ENCODE data around the gene PDXK.

The PDXK gene

DNA sequence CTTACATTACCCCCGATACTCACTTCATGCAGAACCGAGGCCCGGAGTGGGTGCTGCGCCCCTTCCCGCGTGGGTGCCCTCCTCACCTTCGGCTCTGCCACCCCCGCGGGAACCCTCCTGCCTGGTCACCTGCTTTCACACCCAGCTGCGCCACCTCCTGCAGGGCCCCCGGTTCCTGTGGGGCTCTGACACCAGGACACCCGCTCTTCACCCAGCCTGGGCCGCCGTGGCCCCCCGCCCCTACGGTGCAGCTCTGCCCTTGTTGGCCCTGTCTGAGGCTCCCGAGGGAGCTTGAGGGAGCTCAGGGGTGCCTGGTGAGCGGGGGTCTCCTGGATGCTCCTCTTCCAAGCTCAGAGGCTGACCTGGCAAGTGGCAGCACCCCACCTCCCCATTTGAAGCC is 89.4 kb downstream of the PDXK start:
- DNase-seq: no peak

DNA sequence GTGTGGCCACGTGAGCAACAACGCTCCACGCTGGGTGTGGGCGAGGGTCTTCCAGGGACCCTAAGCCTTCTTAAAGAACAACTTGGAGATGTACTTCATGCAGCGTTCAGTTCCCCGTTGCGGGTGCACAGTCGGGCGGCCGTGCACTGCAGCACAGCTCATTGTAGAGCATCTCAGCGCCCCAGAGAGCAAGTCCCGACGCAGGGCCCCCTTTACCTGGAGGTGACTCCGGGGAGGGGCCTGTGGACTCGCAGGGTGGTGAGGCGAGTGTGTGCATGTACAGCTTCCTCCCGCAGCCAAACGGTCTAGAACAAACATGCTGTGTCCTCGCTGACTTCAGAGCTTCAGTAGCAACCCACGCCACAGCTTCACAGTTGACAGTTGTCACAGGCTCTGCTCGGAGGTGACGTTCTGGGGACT is 89.9 kb downstream of the PDXK start:
- DNase-seq: no peak

DNA sequence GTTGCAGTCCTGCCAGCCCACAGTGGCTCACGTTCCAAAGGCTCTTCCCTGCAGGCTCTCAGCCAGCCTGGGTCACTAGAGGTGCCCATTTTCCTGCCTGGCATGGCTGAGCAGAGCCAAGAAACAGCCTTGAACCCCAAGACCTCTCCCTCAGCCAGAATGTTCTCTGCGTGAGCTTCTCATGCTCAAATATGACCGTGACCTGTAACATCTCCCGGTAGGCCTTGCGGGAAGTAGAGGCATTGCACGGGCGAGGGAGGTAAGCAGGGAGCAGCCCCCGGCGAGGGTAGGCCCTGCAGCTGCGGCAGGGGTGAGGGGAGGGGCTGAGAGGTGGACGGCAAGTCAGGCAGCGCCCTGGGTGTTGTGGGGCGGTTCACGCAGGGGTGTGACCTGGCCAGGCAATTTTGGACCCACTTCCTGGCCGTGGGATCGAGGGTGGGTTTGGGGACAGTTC is 90.4 kb downstream of the PDXK start:
- no peak for DNase-seq

DNA sequence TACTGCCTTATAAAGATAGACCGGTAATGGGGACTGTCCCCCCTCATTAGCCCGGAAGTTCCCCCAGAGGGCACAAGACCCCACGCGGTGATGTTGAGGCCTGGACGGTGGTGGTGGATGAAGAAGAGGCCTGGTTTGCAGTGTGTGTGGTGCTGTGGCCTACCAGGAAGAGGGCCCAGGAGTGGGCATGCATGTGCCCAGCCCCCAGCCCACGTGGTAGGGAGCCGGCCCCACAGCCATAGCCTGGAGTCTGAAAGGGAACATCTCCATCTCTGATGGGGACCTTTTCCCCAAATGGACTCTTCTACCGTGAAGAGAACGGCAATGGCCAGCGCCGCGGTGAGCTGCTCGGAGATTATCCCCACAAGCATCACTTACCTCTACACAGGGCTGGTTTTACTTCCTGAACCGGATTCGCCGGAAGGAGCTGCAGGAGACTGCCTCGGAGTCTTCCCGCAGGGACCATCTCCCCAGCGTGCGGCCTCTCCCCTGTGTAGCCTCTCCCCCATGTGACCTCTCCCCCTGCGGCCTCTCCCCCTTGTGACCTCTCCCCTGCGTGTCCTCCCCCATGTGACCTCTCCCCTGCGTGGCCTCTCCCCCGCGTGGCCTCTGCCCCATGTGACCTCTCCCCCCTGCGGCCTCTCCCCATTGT is 91.0 kb downstream of the PDXK start:
- no peak for DNase-seq

DNA sequence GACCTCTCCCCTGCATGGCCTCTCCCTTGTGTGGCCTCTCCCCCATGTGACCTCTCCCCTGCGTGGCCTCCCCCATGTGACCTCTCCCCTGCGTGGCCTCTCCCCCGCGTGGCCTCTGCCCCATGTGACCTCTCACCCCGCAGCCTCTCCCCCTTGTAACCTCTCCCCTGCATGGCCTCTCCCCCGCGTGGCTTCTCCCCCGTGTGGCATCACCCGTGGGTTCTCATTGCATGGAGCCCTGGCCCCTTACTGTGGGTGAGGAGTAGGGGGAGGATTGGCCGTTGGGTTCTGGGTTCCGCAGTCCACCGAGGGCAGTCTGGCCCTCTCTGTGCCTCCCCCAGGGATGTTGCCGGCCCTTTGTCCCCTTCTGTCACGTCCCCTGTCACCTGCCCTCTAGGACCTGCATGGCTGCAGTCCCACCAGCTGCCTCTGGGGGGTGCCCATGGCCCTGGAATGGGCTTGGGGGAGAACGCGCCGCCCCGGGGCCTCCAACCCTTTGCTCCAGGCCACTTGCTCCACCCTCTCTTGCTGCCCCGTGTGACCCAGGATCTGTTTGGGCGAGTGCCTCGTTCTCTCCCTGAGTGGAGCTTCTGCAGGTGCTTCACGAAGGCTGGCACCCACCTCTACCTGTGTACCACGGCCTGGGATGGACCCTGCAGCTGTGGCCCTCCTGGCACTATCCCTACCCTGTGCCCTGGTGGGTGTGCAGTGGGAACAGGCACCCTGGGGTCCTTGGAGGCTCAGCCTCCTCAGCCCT is 91.8 kb downstream of the PDXK start:
- peak; percentile 75 for DNase-seq

DNA sequence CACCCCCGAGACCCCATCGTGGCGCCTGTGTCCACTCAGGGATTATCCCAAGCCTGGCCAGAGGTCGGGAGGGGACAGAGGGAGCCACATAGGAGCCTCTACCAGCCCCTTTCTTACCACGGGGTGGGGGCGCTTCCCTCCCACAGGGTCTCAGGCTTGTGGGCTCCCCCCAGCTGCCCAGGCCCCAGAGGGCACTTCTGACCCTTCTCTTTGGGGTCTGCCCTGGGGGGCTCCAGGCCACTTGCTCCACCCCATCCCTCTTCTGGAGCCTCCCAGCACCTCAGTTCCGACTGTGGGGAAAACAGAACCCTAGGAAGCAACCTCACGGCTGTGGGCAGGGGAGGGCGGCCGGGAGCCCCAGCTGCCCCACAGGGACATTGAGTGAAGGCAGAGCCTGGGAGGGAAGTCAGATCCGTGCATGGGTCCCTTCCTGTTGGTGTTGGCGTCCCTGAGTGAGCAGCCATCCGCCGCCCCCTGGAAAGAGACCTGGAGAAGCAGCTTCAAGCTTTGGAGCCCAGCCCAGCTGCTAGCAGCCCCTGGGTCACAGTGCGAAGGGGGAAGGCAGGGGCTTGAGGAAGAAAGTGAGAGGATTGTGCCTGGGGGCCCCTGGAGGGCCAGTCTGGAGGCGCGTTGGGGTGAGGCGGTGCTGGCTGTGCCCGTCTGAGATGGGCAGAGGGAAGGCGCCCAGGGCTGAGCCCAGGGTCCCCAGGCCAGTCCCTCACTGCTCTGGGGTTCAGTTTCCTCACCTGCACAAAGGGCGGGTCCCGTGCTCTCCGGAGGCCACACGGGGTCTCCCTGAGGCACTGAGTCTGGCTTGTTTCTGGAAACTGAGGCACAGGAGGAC is 92.6 kb downstream of the PDXK start:
- DNase-seq: no peak

Measured in central memory CD4-positive, alpha-beta T cell (primary cell).